Common myeloid progenitor, CD34-positive (primary cell): ENCODE data around the gene CYB561D2.

Experiments
- CTCF ChIA-PET: fragments of 350-600 bp; sonication (Branson Sonifier 250); formaldehyde crosslinking; loops from one replicate; lab custom pipeline; 2021; ENCODE audit warnings: antibody characterized with exemption; lab: Charles Lee
- POLR2A ChIA-PET: fragments of 350-600 bp; sonication (Branson Sonifier 250); formaldehyde crosslinking; loops from one replicate; lab custom pipeline; 2021; ENCODE audit warnings: antibody characterized with exemption; lab: Charles Lee
- DNase-seq, 3 donors: peaks; one replicate each; pipeline versions ENCODE4 v3.0.0 to v3.0.0-alpha.2; 2013
- H3K27ac ChIP-seq, 2 experiments: 1 replicate in 1 of 2; 2 replicates in 1 of 2; pipeline ENCODE4 v1.7.0; 2013; ENCODE audit warnings: inconsistent platforms in 2 of 2, low read length in 2 of 2, mild to moderate bottlenecking in 2 of 2, low read depth in 1 of 2, moderate library complexity in 1 of 2; ENCODE audit not compliant: severe bottlenecking in 2 of 2, insufficient read depth in 1 of 2, poor library complexity in 1 of 2
- H3K27me3 ChIP-seq, 5 experiments: replicated peaks in 2 of 5; 1 replicate in 3 of 5; 2 replicates in 2 of 5; pipeline versions ENCODE4 v1.6.1 to v1.7.0; 2013; ENCODE audit warnings: low read length in 4 of 5, mild to moderate bottlenecking in 2 of 5, moderate library complexity in 2 of 5, inconsistent platforms in 1 of 5; ENCODE audit not compliant: insufficient read depth in 5 of 5, control insufficient read depth in 4 of 5
- H3K36me3 ChIP-seq, 4 experiments: 1 replicate in 2 of 4; 2 replicates in 2 of 4; pipeline versions ENCODE4 v1.6.1 to v1.7.0; 2013; ENCODE audit warnings: low read length in 3 of 4, control low read depth in 1 of 4, mild to moderate bottlenecking in 1 of 4; ENCODE audit not compliant: control insufficient read depth in 4 of 4, insufficient read depth in 4 of 4
- H3K4me1 ChIP-seq, 4 experiments: 1 replicate in 3 of 4; 2 replicates in 1 of 4; pipeline versions ENCODE4 v1.6.1 to v1.7.1; 2013; ENCODE audit warnings: low read length in 3 of 4, mild to moderate bottlenecking in 3 of 4, control low read depth in 1 of 4, inconsistent platforms in 1 of 4, moderate library complexity in 1 of 4; ENCODE audit not compliant: control insufficient read depth in 4 of 4, insufficient read depth in 4 of 4; ENCODE audit errors: control extremely low read depth in 1 of 4
- H3K4me3 ChIP-seq, 7 experiments: 1 replicate in 4 of 7; 2 replicates in 3 of 7; pipeline versions ENCODE4 v1.5.1 to v1.7.0; 2013; ENCODE audit warnings: mild to moderate bottlenecking in 7 of 7, low read length in 6 of 7, moderate library complexity in 6 of 7, inconsistent platforms in 2 of 7, low read depth in 2 of 7, control low read depth in 1 of 7; ENCODE audit not compliant: insufficient read depth in 4 of 7, control insufficient read depth in 1 of 7; ENCODE audit errors: extremely low read depth in 1 of 7
- H3K9me3 ChIP-seq, 5 experiments: 1 replicate in 4 of 5; 2 replicates in 1 of 5; pipeline versions ENCODE4 v1.6.1 to v1.7.1; 2013; ENCODE audit warnings: low read length in 4 of 5, mild to moderate bottlenecking in 2 of 5, inconsistent platforms in 1 of 5, low read depth in 1 of 5, moderate library complexity in 1 of 5; ENCODE audit not compliant: control insufficient read depth in 4 of 5, insufficient read depth in 2 of 5; ENCODE audit errors: control extremely low read depth in 1 of 5
- WGBS: methylation state at CpG from one replicate; pipeline ENCODE4 v1.1.5; 2013; ENCODE audit not compliant: insufficient coverage; 5-methylcytosine and 5-hydroxymethylcytosine counted together

The CYB561D2 gene

DNA sequence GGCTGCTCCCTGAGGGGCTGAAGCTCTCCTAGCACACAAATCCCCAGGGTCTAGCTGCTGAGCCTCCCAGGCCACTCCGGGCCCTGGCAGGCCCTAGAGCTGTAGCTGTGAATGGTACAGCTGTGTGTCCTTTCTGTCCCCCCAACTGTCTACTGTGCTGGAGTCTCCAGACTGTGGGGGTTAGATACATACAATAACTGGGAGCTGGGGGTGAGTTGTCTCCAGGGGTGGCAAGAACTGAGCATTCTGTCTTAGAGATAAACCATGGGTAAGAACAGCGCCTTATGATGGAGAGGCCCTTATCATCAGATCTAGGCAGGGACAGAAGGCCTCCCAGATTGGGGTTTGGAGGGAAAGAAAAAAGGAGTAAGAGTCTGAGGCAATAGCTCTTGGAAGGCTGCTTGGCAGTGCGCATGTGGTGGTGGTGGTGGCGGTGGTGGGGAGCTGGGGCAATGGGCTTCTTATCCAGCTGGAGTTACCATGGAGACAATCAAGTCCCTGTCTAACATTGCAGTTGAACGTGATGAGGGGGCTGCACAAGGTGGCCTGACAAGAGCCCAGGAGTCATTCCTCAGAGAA is 3.6 kb downstream of the CYB561D2 start:
- ChIA-PET POLR2A (no interaction called here), CTCF (interaction anchor here (1.0 to 4.3 kb wide), 11 partner anchors 7 to 216 kb away, joined by 3 to 29 read pairs (median 5); no protein-coding TSS in a partner anchor)
- Histone ChIP-seq H3K9me3 (no peaks in the 10 kb centered on the region), H3K27me3 (no peaks in the 10 kb centered on the region), H3K27ac (no peak overlapping the region), H3K4me3 (no peak overlapping the region), H3K4me1 (peaks cover 13 to 66% (median 60%) of the 10 kb centered on the region in 4 experiments), H3K36me3 (peaks cover 0 to 62% (median 39%) of the 10 kb centered on the region in 4 experiments)
- DNase-seq = peak in 1 of 3 donors; percentile 24
- WGBS = 95% methylated on average over 4 of the region's 5 CpGs

DNA sequence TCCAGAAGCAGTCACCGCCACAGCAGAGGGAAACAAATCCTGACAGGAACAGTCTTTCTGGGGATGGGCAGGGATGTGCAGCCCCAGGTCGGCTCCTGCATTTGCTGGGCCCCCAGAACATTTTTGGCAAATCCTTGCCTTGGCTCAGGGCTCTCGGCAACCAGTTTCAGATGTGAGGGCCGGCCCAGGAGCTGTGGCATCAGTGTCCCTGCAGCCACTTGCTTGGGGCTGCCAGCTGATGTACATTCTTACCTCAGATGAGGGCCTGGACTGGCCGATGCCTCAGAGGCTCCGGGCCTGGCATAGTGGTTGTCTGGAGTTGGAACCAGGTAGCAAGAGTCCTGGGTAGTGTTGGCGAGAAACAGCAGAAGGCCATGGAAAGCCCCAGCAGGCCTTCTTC is 4.2 kb downstream of the CYB561D2 start:
- no peak overlapping the region for H3K27ac ChIP-seq
- CTCF ChIA-PET = interaction anchor here (1.6 to 4.3 kb wide), 4 partner anchors 7 to 31 kb away, joined by 7 to 29 read pairs (median 14); partner anchors contain the start of gene ZMYND10
- no peak overlapping the region for H3K4me3 ChIP-seq
- WGBS = 98% methylated on average over 6 of the region's 7 CpGs
- H3K9me3 ChIP-seq = no peaks in the 10 kb centered on the region
- H3K4me1 ChIP-seq = peaks cover 13 to 64% (median 57%) of the 10 kb centered on the region in 4 experiments
- H3K36me3 ChIP-seq = peaks cover 0 to 61% (median 38%) of the 10 kb centered on the region in 4 experiments
- DNase-seq = no peak
- POLR2A ChIA-PET = no interaction called here
- H3K27me3 ChIP-seq = no peaks in the 10 kb centered on the region

DNA sequence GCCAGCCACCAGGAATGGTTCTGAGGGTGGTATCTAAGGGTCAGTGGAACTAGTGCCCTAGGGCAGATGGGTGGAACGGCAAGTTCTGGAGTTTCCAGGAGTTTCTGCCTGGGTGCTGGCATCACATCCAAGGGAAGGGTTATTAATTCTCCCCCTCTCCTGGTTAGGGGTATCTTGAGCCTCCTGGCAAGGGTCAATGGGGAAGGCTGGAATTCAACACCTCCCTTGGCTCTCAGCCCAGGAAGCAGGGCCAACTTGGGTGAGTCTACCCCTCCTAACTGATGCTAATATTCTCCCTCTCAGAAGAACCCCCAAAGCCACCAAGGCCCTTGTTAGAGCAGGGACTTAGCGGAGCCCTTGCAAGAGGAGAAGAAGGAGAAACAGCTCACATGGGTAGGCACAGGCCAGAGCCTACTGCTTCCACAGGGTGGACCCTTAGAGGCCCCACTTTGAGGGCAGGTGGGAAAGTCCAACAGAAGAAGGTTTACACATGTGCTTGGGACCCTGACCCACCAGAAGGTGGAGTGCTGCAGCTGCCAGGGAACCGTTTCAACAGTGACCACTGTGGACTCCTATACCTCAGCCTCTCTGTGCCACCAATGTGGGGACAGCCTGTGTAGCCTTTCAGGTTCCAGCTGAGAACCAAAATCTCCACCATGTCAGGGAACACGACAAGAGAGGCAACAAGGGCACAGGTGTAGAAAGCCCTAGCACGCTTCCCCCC is 5.3 kb downstream of the CYB561D2 start:
- H3K9me3 ChIP-seq = no peaks in the 10 kb centered on the region
- H3K27ac ChIP-seq = peak overlapping the region in 1 of 2 experiments; percentile 8
- peaks cover 0 to 61% (median 38%) of the 10 kb centered on the region in 4 experiments for H3K36me3 ChIP-seq
- no peaks in the 10 kb centered on the region for H3K27me3 ChIP-seq
- H3K4me3 ChIP-seq = peak overlapping the region in 1 of 7 experiments; percentile 95
- WGBS = 82% methylated on average over 5 of the region's 5 CpGs
- ChIA-PET POLR2A (interaction anchor here (1.5 kb wide), 1 partner anchor 8 kb away, joined by 4 read pairs; no protein-coding TSS in a partner anchor), CTCF (interaction anchor here (0.8 to 4.3 kb wide), 10 partner anchors 9 to 163 kb away, joined by 3 to 29 read pairs (median 6); partner anchors contain the start of genes TUSC2 and ZMYND10)
- H3K4me1 ChIP-seq = peaks cover 11 to 54% (median 46%) of the 10 kb centered on the region in 4 experiments
- no peak for DNase-seq

GRCh38 chr3:50356553-50356952 is 5.9 kb downstream of the CYB561D2 start:
- CTCF ChIA-PET = interaction anchor here (0.8 to 4.3 kb wide), 9 partner anchors 9 to 162 kb away, joined by 3 to 29 read pairs (median 4); partner anchors contain the start of genes TUSC2 and ZMYND10
- H3K4me3 ChIP-seq = peak overlapping the region in 2 of 7 experiments; percentile 84 to 95
- DNase-seq = no peak
- H3K27ac ChIP-seq = peak overlapping the region in 1 of 2 experiments; percentile 95
- peaks cover 0 to 60% (median 38%) of the 10 kb centered on the region in 4 experiments for H3K36me3 ChIP-seq
- no peaks in the 10 kb centered on the region for H3K9me3 ChIP-seq
- WGBS = 61% methylated on average over 5 of the region's 5 CpGs
- H3K27me3 ChIP-seq = no peaks in the 10 kb centered on the region
- peaks cover 11 to 49% (median 40%) of the 10 kb centered on the region in 4 experiments for H3K4me1 ChIP-seq
- POLR2A ChIA-PET = interaction anchor here (1.5 kb wide), 1 partner anchor 9 kb away, joined by 4 read pairs; no protein-coding TSS in a partner anchor

GRCh38 chr3:50357481-50357880 is 6.8 kb downstream of the CYB561D2 start:
- Histone ChIP-seq H3K4me1 (peaks cover 11 to 45% (median 38%) of the 10 kb centered on the region in 4 experiments), H3K4me3 (peak overlapping the region in 6 of 7 experiments; percentile 8 to 95 (median 84)), H3K27ac (peak overlapping the region; percentile 29 to 95), H3K27me3 (no peaks in the 10 kb centered on the region), H3K9me3 (no peaks in the 10 kb centered on the region), H3K36me3 (peaks cover 0 to 56% (median 38%) of the 10 kb centered on the region in 4 experiments)
- ChIA-PET POLR2A (interaction anchor here (1.5 kb wide), 1 partner anchor 10 kb away, joined by 4 read pairs; no protein-coding TSS in a partner anchor), CTCF (interaction anchor here (0.6 to 4.3 kb wide), 10 partner anchors 8 to 161 kb away, joined by 3 to 29 read pairs (median 4); partner anchors contain the start of gene ZMYND10)
- 86% methylated on average over 1 of the region's 1 CpG for WGBS
- DNase-seq = no peak

GRCh38 chr3:50358355-50358910 is 7.8 kb downstream of the CYB561D2 start:
- peak overlapping the region; percentile 89 to 95 for H3K27ac ChIP-seq
- CTCF ChIA-PET = interaction anchor here (0.7 to 4.3 kb wide), 2 partner anchors 11 to 19 kb away, joined by 3 to 29 read pairs; no protein-coding TSS in a partner anchor
- POLR2A ChIA-PET = no interaction called here
- no peaks in the 10 kb centered on the region for H3K9me3 ChIP-seq
- H3K4me1 ChIP-seq = peaks cover 11 to 37% (median 36%) of the 10 kb centered on the region in 4 experiments
- H3K36me3 ChIP-seq = peaks cover 0 to 50% (median 34%) of the 10 kb centered on the region in 4 experiments
- H3K27me3 ChIP-seq = no peaks in the 10 kb centered on the region
- 85% methylated on average over 16 of the region's 24 CpGs for WGBS
- H3K4me3 ChIP-seq = peak overlapping the region; percentile 52 to 95 (median 83)
- no peak for DNase-seq
